Panc1 (cell line): ENCODE measurements around the gene PSPC1. TPM values are rescaled to one million over a fixed set of nuclear protein-coding genes. Genes with fewer than 3 reads are reported as not detected.

ENCODE experiments used
- ATAC-seq: fragments of 200-7000 bp; cut with Tn5 transposase; 2 replicates; pipeline ENCODE4 v1.9.1; 2020; ENCODE audit warnings: mild to moderate bottlenecking, moderate library complexity
- BruUV-seq: library from RNA; stranded (reverse); fragments of 400-500 nt; replicated peaks from 2 replicates; lab custom pipeline; 2021; lab: Mats Ljungman, UMichigan
- CTCF ChIA-PET: fragments of 300-600 bp; sonication (Branson Sonifier 250); formaldehyde crosslinking; loops from one replicate; lab custom pipeline; 2022; ENCODE audit warnings: antibody characterized with exemption; lab: Charles Lee
- POLR2A ChIA-PET: fragments of 300-600 bp; sonication (Branson Sonifier 250); formaldehyde crosslinking; loops from one replicate; lab custom pipeline; 2022; ENCODE audit warnings: antibody characterized with exemption; lab: Charles Lee
- DNase-seq: peaks from one replicate; pipeline ENCODE4 v3.0.0-alpha.2; 2010; ENCODE audit warnings: low read depth, low spot score
- H3K27ac ChIP-seq: 2 replicates; pipeline ENCODE4 v1.5.1; 2011; ENCODE audit warnings: mild to moderate bottlenecking, low read length, inconsistent platforms
- H3K27me3 ChIP-seq: fragments of 200-500 bp; sonication (Bioruptor generic); 2 replicates; pipeline ENCODE4 v1.6.0; 2014; ENCODE audit warnings: low read length, inconsistent platforms; ENCODE audit not compliant: control insufficient read depth, insufficient read depth
- H3K36me3 ChIP-seq: fragments of 200-500 bp; sonication (Bioruptor generic); 2 replicates; pipeline ENCODE4 v1.5.1; 2014; ENCODE audit warnings: inconsistent platforms, mild to moderate bottlenecking, low read length, moderate library complexity; ENCODE audit not compliant: control insufficient read depth, insufficient read depth
- H3K4me1 ChIP-seq: 2 replicates; pipeline ENCODE4 v1.5.1; 2011; ENCODE audit warnings: inconsistent platforms, mild to moderate bottlenecking, low read length, moderate library complexity; ENCODE audit not compliant: control insufficient read depth, insufficient read depth
- H3K4me3 ChIP-seq, 2 experiments: 2 replicates each; pipeline ENCODE4 v1.5.1; 2011 to 2012; ENCODE audit warnings: low read depth in 2 of 2, low read length in 2 of 2, mild to moderate bottlenecking in 2 of 2, inconsistent platforms in 1 of 2, moderate library complexity in 1 of 2
- H3K9me3 ChIP-seq: fragments of 200-500 bp; sonication (Bioruptor generic); 2 replicates; pipeline ENCODE4 v1.5.1; 2014; ENCODE audit warnings: low read depth, mild to moderate bottlenecking, inconsistent platforms, low read length, moderate library complexity; ENCODE audit not compliant: control insufficient read depth, insufficient read depth
- POLR2AphosphoS5 ChIP-seq: IDR thresholded peaks from 2 replicates; pipeline ENCODE4 v1.6.1; 2012; ENCODE audit warnings: mild to moderate bottlenecking, low read depth, low read length, moderate library complexity
- REST ChIP-seq, 2 experiments: IDR thresholded peaks; 2 replicates each; pipeline ENCODE4 v1.6.1; 2011 to 2012; ENCODE audit warnings: low read depth in 2 of 2, control low read depth in 1 of 2, low read length in 1 of 2, mild to moderate bottlenecking in 1 of 2, moderate library complexity in 1 of 2; ENCODE audit not compliant: insufficient read depth in 1 of 2
- SIN3A ChIP-seq: IDR thresholded peaks from 2 replicates; pipeline ENCODE4 v1.6.1; 2012; ENCODE audit warnings: low read depth, mild to moderate bottlenecking, low read length, moderate library complexity, borderline replicate concordance; ENCODE audit not compliant: insufficient read depth
- TCF7L2 ChIP-seq: IDR thresholded peaks from 2 replicates; pipeline ENCODE4 v1.6.1; 2011; ENCODE audit warnings: mild to moderate bottlenecking, low read depth, low read length, inconsistent platforms
- in situ Hi-C: cut with HindIII; loops from 2 replicates; pipeline ENCODE4 v1.10.0; 2016; ENCODE audit warnings: low sequenced_read_pairs, low pct_unique_long_range_greater_than_20kb
- intact Hi-C: fragments of 100-400 bp; cut with micrococcal nuclease; formaldehyde crosslinking; loops from one replicate; pipeline ENCODE4 v1.10.0; 2022; ENCODE audit not compliant: unreplicated experiment
- total RNA-seq: library from RNA; stranded (reverse); gene quantifications from one replicate; pipeline ENCODE4 v1.2.1, GENCODE V29; 2021; ENCODE audit not compliant: unreplicated experiment
- TF ChIP-seq, protein P1 (sequence below): fragments of 450-650 bp; IDR thresholded peaks from 2 replicates; pipeline ENCODE4 v1.5.1; 2017; ENCODE audit warnings: mild to moderate bottlenecking

The PSPC1 gene
- total RNA-seq, 1 experiment from 2014 or later = 39.1 TPM

DNA sequence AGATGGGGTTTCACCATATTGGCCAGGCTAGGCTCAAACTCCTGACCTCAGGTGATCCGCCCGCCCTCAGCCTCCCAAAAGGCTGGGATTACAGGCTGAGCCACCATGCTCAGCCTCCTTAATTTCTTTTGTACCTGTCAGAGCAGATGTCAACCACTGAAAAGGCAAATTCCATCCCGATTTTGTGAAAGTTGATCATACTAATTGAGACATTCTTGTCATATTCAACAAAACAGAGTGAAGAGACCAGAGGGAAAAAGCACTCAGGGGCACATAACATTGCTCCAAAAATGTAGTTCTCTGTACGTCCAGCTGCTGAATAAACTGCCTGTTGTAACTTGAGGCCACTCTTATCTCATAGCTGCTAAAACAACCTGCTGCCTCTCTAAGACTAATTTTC, 27.4 kb upstream of the PSPC1 start:
- Histone ChIP-seq H3K4me1 (no peaks in the 10 kb centered on the region), H3K9me3 (no peaks in the 10 kb centered on the region), H3K27ac (no peak overlapping the region), H3K27me3 (no peaks in the 10 kb centered on the region), H3K36me3 (no peaks in the 10 kb centered on the region), H3K4me3 (no peak overlapping the region)
- BruUV-seq = no TSS peak
- CTCF ChIA-PET = no interaction called here
- in situ Hi-C loops = no loop called here
- DNase-seq (no peak), ATAC-seq (no peak)
- POLR2A ChIA-PET = no interaction called here
- intact Hi-C loops = no loop called here
- TF ChIP-seq SIN3A (no peak), TCF7L2 (no peak), REST (IDR thresholded peaks at IDR 0.05; ENCODE audit: insufficient read depth in 1 of 2, low read depth in 2 of 2, low read length in 1 of 2) (no peak), POLR2AphosphoS5 (no peak)

DNA sequence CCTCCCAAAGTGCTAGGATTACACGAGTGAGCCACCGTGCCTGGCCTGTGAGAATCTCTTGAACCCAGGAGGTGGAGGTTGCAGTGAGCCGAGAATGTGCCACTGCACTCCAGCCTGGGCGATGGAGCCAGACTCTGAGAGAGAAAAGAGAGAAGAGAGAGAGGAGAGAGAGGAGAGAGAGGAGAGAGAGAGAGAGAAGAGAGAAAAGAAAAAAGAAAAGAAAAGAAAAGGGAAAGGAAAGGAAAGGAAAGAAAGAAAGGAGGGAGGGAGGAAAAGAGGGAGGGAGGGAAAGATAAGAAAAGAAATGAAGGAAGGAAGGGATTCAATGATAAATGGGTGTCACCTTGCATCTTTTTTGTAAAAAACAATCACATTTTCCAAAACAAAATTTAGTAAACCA, 23.0 kb upstream of the PSPC1 start:
- CTCF ChIA-PET = no interaction called here
- TF ChIP-seq POLR2AphosphoS5 = no peak
- H3K4me3 ChIP-seq = no peak overlapping the region
- no TSS peak for BruUV-seq
- no peaks in the 10 kb centered on the region for H3K36me3 ChIP-seq
- H3K27ac ChIP-seq = no peak overlapping the region
- H3K4me1 ChIP-seq = no peaks in the 10 kb centered on the region
- POLR2A ChIA-PET = no interaction called here
- intact Hi-C loops = no loop called here
- ATAC-seq = no peak
- in situ Hi-C loops = no loop called here
- DNase-seq = no peak
- no peaks in the 10 kb centered on the region for H3K9me3 ChIP-seq
- no peaks in the 10 kb centered on the region for H3K27me3 ChIP-seq

GRCh38 chr13:19795956-19796355, 13.2 kb upstream of the PSPC1 start:
- in situ Hi-C loops = no loop called here
- ChIA-PET CTCF (no interaction called here), POLR2A (no interaction called here)
- TF ChIP-seq POLR2AphosphoS5 (no peak), TCF7L2 (no peak), REST (IDR thresholded peaks at IDR 0.05; ENCODE audit: insufficient read depth in 1 of 2, low read depth in 2 of 2, low read length in 1 of 2) (no peak), SIN3A (no peak)
- TF ChIP-seq, protein P1, sequence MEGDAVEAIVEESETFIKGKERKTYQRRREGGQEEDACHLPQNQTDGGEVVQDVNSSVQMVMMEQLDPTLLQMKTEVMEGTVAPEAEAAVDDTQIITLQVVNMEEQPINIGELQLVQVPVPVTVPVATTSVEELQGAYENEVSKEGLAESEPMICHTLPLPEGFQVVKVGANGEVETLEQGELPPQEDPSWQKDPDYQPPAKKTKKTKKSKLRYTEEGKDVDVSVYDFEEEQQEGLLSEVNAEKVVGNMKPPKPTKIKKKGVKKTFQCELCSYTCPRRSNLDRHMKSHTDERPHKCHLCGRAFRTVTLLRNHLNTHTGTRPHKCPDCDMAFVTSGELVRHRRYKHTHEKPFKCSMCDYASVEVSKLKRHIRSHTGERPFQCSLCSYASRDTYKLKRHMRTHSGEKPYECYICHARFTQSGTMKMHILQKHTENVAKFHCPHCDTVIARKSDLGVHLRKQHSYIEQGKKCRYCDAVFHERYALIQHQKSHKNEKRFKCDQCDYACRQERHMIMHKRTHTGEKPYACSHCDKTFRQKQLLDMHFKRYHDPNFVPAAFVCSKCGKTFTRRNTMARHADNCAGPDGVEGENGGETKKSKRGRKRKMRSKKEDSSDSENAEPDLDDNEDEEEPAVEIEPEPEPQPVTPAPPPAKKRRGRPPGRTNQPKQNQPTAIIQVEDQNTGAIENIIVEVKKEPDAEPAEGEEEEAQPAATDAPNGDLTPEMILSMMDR = no peak
- Histone ChIP-seq H3K4me3 (no peak overlapping the region), H3K4me1 (no peaks in the 10 kb centered on the region), H3K36me3 (no peaks in the 10 kb centered on the region), H3K27ac (no peak overlapping the region), H3K27me3 (no peaks in the 10 kb centered on the region), H3K9me3 (no peaks in the 10 kb centered on the region)
- DNase-seq (no peak), ATAC-seq (no peak)
- no TSS peak for BruUV-seq
- intact Hi-C loops = no loop called here
